Prostate gland (tissue), 2 donors: Measurements from ENCODE around the gene FAM120B.

ENCODE experiments used
- CTCF ChIP-seq, 4 experiments: fragments of 200-600 bp in 2 of 4; fragments of 450-650 bp in 2 of 4; sonication (generic) in 2 of 4; IDR thresholded peaks; 1 replicate in 3 of 4; 2 replicates in 1 of 4; pipeline ENCODE4 v1.5.1; 2016 to 2019; ENCODE audit warnings: antibody characterized with exemption in 4 of 4, mild to moderate bottlenecking in 2 of 4, moderate library complexity in 2 of 4
- POLR2A ChIP-seq: fragments of 450-650 bp; IDR thresholded peaks from one replicate; pipeline ENCODE4 v1.6.1; 2016; ENCODE audit warnings: antibody characterized with exemption, mild to moderate bottlenecking

- TF ChIP-seq CTCF (IDR thresholded peaks at IDR 0.05) (no peak), POLR2A (no peak)
Observed at GRCh38 chr6:170421921-170422320, 115.4 kb downstream of the FAM120B start.
